Measurements from ENCODE around the gene MEIS3.

The MEIS3 gene

DNA sequence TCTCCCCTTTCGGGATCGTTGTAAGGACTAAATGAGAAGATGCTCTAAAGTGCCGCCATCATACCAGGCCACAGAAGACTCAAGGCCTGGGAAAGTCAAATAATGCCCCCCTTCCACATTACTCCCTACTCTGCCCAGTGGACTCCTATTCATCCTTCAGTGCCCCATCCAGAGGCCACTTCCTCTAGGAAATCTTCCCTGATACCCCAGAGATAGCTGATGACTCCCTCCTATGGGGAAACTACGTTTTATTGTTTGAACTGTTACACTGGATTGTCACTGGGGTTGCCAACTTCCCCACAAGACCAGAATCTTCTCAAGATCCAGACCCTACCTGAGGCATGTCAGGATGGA lies 14.2 kb downstream of the MEIS3 start:
- Histone ChIP-seq H3K4me3 (ENCODE audit: low read depth, low read length, poor library complexity, severe bottlenecking) (no peak overlapping the region), H3K79me2 (ENCODE audit: insufficient read depth, low read length) (no peaks in the 10 kb centered on the region), H2AFZ (ENCODE audit: low read length) (no peak overlapping the region), H3K4me2 (ENCODE audit: low read length) (no peak overlapping the region), H3K9me2 (ENCODE audit: low read depth, low read length) (no peaks in the 10 kb centered on the region), H3F3A (ENCODE audit: insufficient read depth, low read length) (no peaks in the 10 kb centered on the region), H4K20me1 (ENCODE audit: insufficient read depth, low read length) (no peaks in the 10 kb centered on the region), H3K9me3 (ENCODE audit: low read length) (no peaks in the 10 kb centered on the region), H3K4me1 (ENCODE audit: insufficient read depth, low read length, severe bottlenecking) (no peaks in the 10 kb centered on the region), H3K9ac (ENCODE audit: low read length) (no peak overlapping the region), H3K36me3 (ENCODE audit: insufficient read depth, low read length) (no peaks in the 10 kb centered on the region), H3K27me3 (ENCODE audit: insufficient read depth, low read length) (no peaks in the 10 kb centered on the region), H3K27ac (ENCODE audit: low read depth, low read length, poor library complexity, severe bottlenecking) (no peak overlapping the region)
- TF ChIP-seq EZH2 (IDR thresholded peaks at IDR 0.05; ENCODE audit: borderline replicate concordance, low read length) = no peak
- TF ChIP-seq, protein P1, sequence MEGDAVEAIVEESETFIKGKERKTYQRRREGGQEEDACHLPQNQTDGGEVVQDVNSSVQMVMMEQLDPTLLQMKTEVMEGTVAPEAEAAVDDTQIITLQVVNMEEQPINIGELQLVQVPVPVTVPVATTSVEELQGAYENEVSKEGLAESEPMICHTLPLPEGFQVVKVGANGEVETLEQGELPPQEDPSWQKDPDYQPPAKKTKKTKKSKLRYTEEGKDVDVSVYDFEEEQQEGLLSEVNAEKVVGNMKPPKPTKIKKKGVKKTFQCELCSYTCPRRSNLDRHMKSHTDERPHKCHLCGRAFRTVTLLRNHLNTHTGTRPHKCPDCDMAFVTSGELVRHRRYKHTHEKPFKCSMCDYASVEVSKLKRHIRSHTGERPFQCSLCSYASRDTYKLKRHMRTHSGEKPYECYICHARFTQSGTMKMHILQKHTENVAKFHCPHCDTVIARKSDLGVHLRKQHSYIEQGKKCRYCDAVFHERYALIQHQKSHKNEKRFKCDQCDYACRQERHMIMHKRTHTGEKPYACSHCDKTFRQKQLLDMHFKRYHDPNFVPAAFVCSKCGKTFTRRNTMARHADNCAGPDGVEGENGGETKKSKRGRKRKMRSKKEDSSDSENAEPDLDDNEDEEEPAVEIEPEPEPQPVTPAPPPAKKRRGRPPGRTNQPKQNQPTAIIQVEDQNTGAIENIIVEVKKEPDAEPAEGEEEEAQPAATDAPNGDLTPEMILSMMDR (IDR thresholded peaks at IDR 0.05; ENCODE audit: low read length) = no peak

DNA sequence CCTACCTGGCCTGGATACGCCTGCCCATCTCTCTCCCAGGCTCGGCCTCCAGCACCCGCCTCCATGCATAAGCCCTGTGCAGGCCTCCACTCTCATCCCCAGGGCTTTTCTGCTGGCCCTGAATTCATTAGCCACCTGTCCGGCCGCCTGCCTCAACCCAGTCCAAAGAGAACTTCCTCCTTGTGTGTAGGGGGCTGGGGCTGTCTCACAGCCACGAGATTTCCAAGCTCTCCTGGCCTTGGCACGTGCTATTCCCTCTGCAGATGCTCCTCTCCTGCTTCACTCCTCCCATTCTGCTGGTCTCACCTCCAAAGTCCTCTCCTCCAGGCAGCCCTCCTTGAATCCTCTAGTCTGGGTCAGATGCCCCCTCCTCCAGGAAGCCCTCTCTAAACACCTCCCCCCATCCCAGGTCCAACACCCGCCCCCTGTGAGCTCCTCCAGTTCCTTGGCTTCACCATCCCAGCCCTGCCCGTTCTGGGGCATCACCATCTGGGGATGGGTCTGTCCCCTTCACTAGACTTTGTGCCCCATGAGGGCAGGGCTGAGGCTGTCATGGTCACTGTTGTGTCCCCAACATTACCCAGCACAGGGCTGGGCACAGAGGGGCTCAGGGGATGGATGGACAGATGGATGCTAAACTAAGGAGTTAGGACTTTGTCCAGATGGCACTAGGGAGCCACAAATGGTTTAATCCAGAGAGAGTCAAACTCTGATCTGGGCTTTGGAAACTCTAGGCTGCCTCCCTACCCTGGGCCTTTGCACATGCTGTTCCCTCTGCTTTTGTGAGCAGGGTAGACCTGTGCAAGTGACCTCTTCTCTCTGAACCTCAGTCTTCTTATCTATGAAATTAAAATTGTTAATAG lies 14.8 kb downstream of the MEIS3 start:
- no peak for TF ChIP-seq EZH2 (IDR thresholded peaks at IDR 0.05; ENCODE audit: borderline replicate concordance, low read length)
- TF ChIP-seq, protein P1 (IDR thresholded peaks at IDR 0.05; ENCODE audit: low read length) = no peak
- H3K27me3 ChIP-seq (ENCODE audit: insufficient read depth, low read length) = no peaks in the 10 kb centered on the region

DNA sequence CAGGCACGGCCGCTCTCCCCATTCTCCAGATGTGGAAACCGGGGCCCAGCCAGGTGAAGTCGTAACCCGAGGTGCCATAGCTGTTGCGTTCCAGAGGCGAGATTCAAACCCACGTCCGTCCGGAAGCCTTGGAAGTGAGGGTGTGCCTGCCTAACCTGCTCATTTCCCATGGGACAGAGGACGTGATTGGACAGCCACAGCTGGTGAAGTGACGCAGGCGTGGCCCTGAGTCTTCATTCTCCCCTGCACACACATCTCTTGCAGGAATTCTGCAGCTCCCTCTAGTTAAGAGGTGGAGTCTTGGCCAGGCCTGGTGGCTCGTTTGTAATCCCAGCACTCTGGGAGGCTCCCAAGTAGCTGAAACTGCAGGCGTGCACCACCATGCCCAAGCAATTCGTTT lies 16.8 kb downstream of the MEIS3 start:
- no peaks in the 10 kb centered on the region for H3K9me3 ChIP-seq (ENCODE audit: low read length)

More for the DNA sequence above, 14.8 kb downstream of the MEIS3 start:
- H4K20me1 ChIP-seq (ENCODE audit: insufficient read depth, low read length) = no peaks in the 10 kb centered on the region
- no peaks in the 10 kb centered on the region for H3K79me2 ChIP-seq (ENCODE audit: insufficient read depth, low read length)
- H3K9ac ChIP-seq (ENCODE audit: low read length) = no peak overlapping the region
- H3K9me2 ChIP-seq (ENCODE audit: low read depth, low read length) = no peaks in the 10 kb centered on the region
- no peak overlapping the region for H3K27ac ChIP-seq (ENCODE audit: low read depth, low read length, poor library complexity, severe bottlenecking)
- H3K9me3 ChIP-seq (ENCODE audit: low read length) = no peaks in the 10 kb centered on the region
- H3F3A ChIP-seq (ENCODE audit: insufficient read depth, low read length) = no peaks in the 10 kb centered on the region
- H2AFZ ChIP-seq (ENCODE audit: low read length) = no peak overlapping the region
- H3K4me3 ChIP-seq (ENCODE audit: low read depth, low read length, poor library complexity, severe bottlenecking) = no peak overlapping the region
- H3K36me3 ChIP-seq (ENCODE audit: insufficient read depth, low read length) = no peaks in the 10 kb centered on the region
- H3K4me2 ChIP-seq (ENCODE audit: low read length) = no peak overlapping the region
- no peaks in the 10 kb centered on the region for H3K4me1 ChIP-seq (ENCODE audit: insufficient read depth, low read length, severe bottlenecking)

More for the DNA sequence above, 16.8 kb downstream of the MEIS3 start:
- Histone ChIP-seq H3K4me1 (ENCODE audit: insufficient read depth, low read length, severe bottlenecking) (no peaks in the 10 kb centered on the region), H3K27me3 (ENCODE audit: insufficient read depth, low read length) (no peaks in the 10 kb centered on the region), H3F3A (ENCODE audit: insufficient read depth, low read length) (no peaks in the 10 kb centered on the region), H2AFZ (ENCODE audit: low read length) (no peak overlapping the region), H3K27ac (ENCODE audit: low read depth, low read length, poor library complexity, severe bottlenecking) (no peak overlapping the region), H3K9me2 (ENCODE audit: low read depth, low read length) (no peaks in the 10 kb centered on the region), H4K20me1 (ENCODE audit: insufficient read depth, low read length) (no peaks in the 10 kb centered on the region), H3K79me2 (ENCODE audit: insufficient read depth, low read length) (no peaks in the 10 kb centered on the region), H3K36me3 (ENCODE audit: insufficient read depth, low read length) (no peaks in the 10 kb centered on the region), H3K4me3 (ENCODE audit: low read depth, low read length, poor library complexity, severe bottlenecking) (no peak overlapping the region), H3K4me2 (ENCODE audit: low read length) (no peak overlapping the region), H3K9ac (ENCODE audit: low read length) (no peak overlapping the region)
- TF ChIP-seq, protein P1 (IDR thresholded peaks at IDR 0.05; ENCODE audit: low read length) = no peak
- no peak for TF ChIP-seq EZH2 (IDR thresholded peaks at IDR 0.05; ENCODE audit: borderline replicate concordance, low read length)

Data from OCI-LY1 (cell line).